ENCODE measurements around the gene RABGAP1L. TPM values are rescaled to one million over a fixed set of nuclear protein-coding genes. Genes with fewer than 3 reads are reported as not detected.

Gene RABGAP1L
- total RNA-seq, 2 experiments from 2014 or later, result 38.2 to 44.2 TPM

GRCh38 chr1:174967845-174968705 is 808.8 kb downstream of the RABGAP1L start:
- POLR2A ChIA-PET, result interaction anchor here (1.0 to 7.5 kb wide), 3 partner anchors 17 to 168 kb away, joined by 3 to 69 read pairs (median 4); partner anchors contain the start of gene CACYBP
- CTCF ChIA-PET, result interaction anchor here (1.0 to 12.6 kb wide), 4 partner anchors 14 to 62 kb away, joined by 4 to 146 read pairs (median 8); no protein-coding TSS in a partner anchor
- ATAC-seq, result no peak
- no peaks in the 10 kb centered on the region for H3K9me3 Mint-ChIP-seq (ENCODE audit: insufficient read depth)
- peak overlapping the region; percentile 53 for H3K4me3 Mint-ChIP-seq
- no peaks in the 10 kb centered on the region for H3K27me3 Mint-ChIP-seq (ENCODE audit: low read depth)
- no peak for DNase-seq
- H3K27ac Mint-ChIP-seq, result peak overlapping the region; percentile 80
- peaks cover 17% of the 10 kb centered on the region for H3K36me3 Mint-ChIP-seq (ENCODE audit: low read depth)
- peaks cover 84% of the 10 kb centered on the region for H3K4me1 Mint-ChIP-seq (ENCODE audit: low read depth)

DNA sequence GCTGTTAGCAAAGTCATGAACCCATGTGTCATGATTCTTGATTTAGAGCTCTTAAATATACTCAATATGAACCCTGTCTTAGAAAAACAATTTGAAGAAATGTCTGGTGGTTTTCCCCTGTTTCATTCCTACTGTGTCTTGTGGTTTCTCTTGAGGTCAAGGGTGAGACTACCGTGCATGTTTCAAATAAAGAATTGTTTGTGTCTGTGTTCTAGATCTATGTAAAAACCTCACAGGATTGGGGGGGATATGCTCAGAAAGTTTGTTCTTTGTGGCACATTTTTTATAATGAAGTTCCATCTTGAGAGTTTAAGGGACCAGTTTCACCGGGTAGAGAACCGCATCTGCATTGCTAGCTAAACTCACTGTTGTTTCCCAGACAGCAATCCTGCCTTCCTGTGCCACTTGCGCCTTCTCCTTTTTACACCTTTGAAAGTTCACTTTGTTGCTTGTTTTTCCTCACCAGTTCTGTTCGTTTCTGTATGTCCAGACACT is 809.5 kb downstream of the RABGAP1L start:
- Mint-ChIP-seq H3K36me3 (ENCODE audit: low read depth) (peaks cover 17% of the 10 kb centered on the region), H3K4me1 (ENCODE audit: low read depth) (peaks cover 77% of the 10 kb centered on the region), H3K4me3 (peak overlapping the region; percentile 53), H3K27me3 (ENCODE audit: low read depth) (no peaks in the 10 kb centered on the region), H3K27ac (peak overlapping the region; percentile 80), H3K9me3 (ENCODE audit: insufficient read depth) (no peaks in the 10 kb centered on the region)
- POLR2A ChIA-PET, result interaction anchor here (1.0 to 7.5 kb wide), 3 partner anchors 17 to 169 kb away, joined by 3 to 69 read pairs (median 4); partner anchors contain the start of gene CACYBP
- DNase-seq (peak; percentile 58), ATAC-seq (peak; percentile 53)
- CTCF ChIA-PET, result interaction anchor here (1.0 to 12.6 kb wide), 4 partner anchors 14 to 61 kb away, joined by 4 to 146 read pairs (median 8); no protein-coding TSS in a partner anchor

DNA sequence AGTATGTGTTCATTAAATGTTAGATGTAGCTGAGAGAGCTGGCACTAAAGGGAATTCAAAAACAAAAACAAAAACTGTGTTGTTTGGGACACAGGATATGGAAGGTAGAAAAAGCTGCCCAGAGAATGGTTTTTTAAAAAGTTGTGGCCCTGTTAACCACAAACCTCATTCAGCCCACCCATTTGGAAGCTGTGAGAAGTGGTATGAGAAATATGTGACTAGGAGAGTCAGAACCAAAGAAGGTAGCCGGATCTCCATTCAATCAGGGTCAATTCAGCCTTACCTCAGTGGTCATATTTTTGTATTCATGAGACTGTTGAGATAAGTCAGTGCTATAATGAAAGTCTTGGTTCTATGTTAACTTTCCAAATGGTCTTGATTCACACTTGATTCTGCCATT is 810.7 kb downstream of the RABGAP1L start:
- DNase-seq, result peak; percentile 55
- peaks cover 68% of the 10 kb centered on the region for H3K4me1 Mint-ChIP-seq (ENCODE audit: low read depth)
- no peaks in the 10 kb centered on the region for H3K27me3 Mint-ChIP-seq (ENCODE audit: low read depth)
- ChIA-PET CTCF (interaction anchor here (1.0 to 12.6 kb wide), 5 partner anchors 12 to 170 kb away, joined by 3 to 146 read pairs (median 8); no protein-coding TSS in a partner anchor), POLR2A (interaction anchor here (0.6 to 7.5 kb wide), 7 partner anchors 10 to 518 kb away, joined by 3 to 69 read pairs (median 3); partner anchors contain the start of genes CACYBP and MRPS14)
- ATAC-seq, result peak; percentile 17
- H3K4me3 Mint-ChIP-seq, result peak overlapping the region; percentile 53
- peaks cover 17% of the 10 kb centered on the region for H3K36me3 Mint-ChIP-seq (ENCODE audit: low read depth)
- peak overlapping the region; percentile 80 for H3K27ac Mint-ChIP-seq
- H3K9me3 Mint-ChIP-seq (ENCODE audit: insufficient read depth), result no peaks in the 10 kb centered on the region

GRCh38 chr1:174971466-174971865 is 812.1 kb downstream of the RABGAP1L start:
- H3K9me3 Mint-ChIP-seq (ENCODE audit: insufficient read depth), result no peaks in the 10 kb centered on the region
- no peaks in the 10 kb centered on the region for H3K27me3 Mint-ChIP-seq (ENCODE audit: low read depth)
- ATAC-seq (no peak), DNase-seq (no peak)
- peaks cover 30% of the 10 kb centered on the region for H3K36me3 Mint-ChIP-seq (ENCODE audit: low read depth)
- CTCF ChIA-PET, result interaction anchor here (0.9 to 12.6 kb wide), 3 partner anchors 11 to 27 kb away, joined by 3 to 146 read pairs (median 8); no protein-coding TSS in a partner anchor
- POLR2A ChIA-PET, result interaction anchor here (1.6 to 7.5 kb wide), 2 partner anchors 27 to 172 kb away, joined by 7 to 69 read pairs; partner anchors contain the start of gene CACYBP
- H3K27ac Mint-ChIP-seq, result peak overlapping the region; percentile 52
- peaks cover 57% of the 10 kb centered on the region for H3K4me1 Mint-ChIP-seq (ENCODE audit: low read depth)
- H3K4me3 Mint-ChIP-seq, result no peak overlapping the region

DNA sequence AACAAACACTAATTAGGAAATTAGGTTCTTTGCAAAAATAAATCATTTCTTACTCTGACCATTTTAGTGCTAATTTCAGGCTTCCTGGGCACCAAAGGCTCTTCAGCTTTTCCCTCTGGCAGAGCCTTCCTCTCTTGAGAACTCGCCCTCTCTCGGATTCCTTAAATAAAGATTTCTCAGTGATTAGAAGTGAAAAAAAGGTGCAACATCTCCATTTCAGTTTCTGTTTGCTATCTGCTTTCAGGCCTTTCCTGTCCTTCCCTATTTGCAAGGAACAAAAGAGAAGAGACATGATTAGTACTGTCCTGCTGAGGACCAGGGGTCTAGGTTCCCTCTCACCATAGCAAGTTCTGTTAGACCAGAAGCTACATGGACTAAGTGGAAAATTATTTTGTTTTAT is 812.6 kb downstream of the RABGAP1L start:
- peaks cover 33% of the 10 kb centered on the region for H3K36me3 Mint-ChIP-seq (ENCODE audit: low read depth)
- H3K4me1 Mint-ChIP-seq (ENCODE audit: low read depth), result peaks cover 59% of the 10 kb centered on the region
- H3K27ac Mint-ChIP-seq, result no peak overlapping the region
- ATAC-seq (no peak), DNase-seq (no peak)
- H3K9me3 Mint-ChIP-seq (ENCODE audit: insufficient read depth), result no peaks in the 10 kb centered on the region
- no peak overlapping the region for H3K4me3 Mint-ChIP-seq
- H3K27me3 Mint-ChIP-seq (ENCODE audit: low read depth), result no peaks in the 10 kb centered on the region
- ChIA-PET POLR2A (interaction anchor here (7.5 kb wide), 1 partner anchor 27 kb away, joined by 69 read pairs; the partner anchor contains the start of gene CACYBP), CTCF (interaction anchor here (0.9 to 12.6 kb wide), 3 partner anchors 11 to 27 kb away, joined by 3 to 146 read pairs (median 8); no protein-coding TSS in a partner anchor)

DNA sequence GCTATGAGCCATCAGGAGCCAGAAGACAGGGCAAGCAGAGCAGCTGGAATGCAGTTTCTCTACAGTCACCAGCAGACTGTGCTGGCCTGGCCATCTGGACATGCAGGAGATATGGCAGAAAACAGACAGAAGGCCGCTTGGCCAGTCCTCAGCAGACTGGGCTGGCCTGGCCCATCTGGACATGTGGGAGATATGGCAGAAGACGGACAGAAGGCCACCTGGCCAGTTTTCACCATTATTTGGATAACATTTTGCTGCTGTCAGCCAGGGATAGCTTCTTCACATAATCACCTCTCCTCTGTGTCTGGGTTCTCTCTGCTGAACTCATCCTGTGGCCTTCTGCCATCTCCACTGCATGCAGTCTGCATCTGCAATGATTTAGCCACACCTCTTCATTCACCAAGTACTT is 815.4 kb downstream of the RABGAP1L start:
- Mint-ChIP-seq H3K27me3 (ENCODE audit: low read depth) (no peaks in the 10 kb centered on the region), H3K27ac (no peak overlapping the region)

DNA sequence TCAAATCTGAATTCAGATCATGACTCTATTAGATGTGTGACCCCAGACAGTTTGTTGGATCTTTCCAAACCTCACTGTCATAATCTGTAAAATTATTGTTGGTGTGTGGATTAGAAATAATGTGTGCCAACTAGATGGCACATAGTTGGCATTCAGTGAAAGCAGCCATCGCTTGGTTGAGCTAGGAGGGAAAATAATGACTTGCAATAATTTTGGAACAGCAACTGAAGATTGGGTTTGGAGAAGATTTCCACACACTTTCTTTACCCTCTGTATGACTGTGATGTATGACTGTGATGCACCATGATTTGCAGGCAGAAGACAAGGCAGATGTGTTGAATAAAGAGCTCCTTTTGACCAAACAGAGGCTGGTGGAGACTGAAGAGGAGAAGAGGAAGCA is 816.4 kb downstream of the RABGAP1L start:
- Mint-ChIP-seq H3K9me3 (ENCODE audit: insufficient read depth) (no peaks in the 10 kb centered on the region), H3K4me3 (no peak overlapping the region), H3K36me3 (ENCODE audit: low read depth) (peaks cover 40% of the 10 kb centered on the region), H3K4me1 (ENCODE audit: low read depth) (peaks cover 25% of the 10 kb centered on the region), H3K27me3 (ENCODE audit: low read depth) (no peaks in the 10 kb centered on the region), H3K27ac (no peak overlapping the region)
- no peak for DNase-seq
- POLR2A ChIA-PET, result interaction anchor here (1.1 kb wide), 1 partner anchor 23 kb away, joined by 3 read pairs; no protein-coding TSS in a partner anchor
- ATAC-seq, result no peak
- CTCF ChIA-PET, result interaction anchor here (1.7 kb wide), 1 partner anchor 23 kb away, joined by 6 read pairs; the partner anchor contains the start of gene CACYBP

More for the DNA sequence above, 815.4 kb downstream of the RABGAP1L start:
- DNase-seq (no peak), ATAC-seq (no peak)
- ChIA-PET CTCF (interaction anchor here (1.8 kb wide), 1 partner anchor 8 kb away, joined by 9 read pairs; no protein-coding TSS in a partner anchor), POLR2A (interaction anchor here (0.5 to 0.8 kb wide), 2 partner anchors 11 to 175 kb away, joined by 3 to 4 read pairs; no protein-coding TSS in a partner anchor)
- H3K9me3 Mint-ChIP-seq (ENCODE audit: insufficient read depth), result no peaks in the 10 kb centered on the region
- H3K36me3 Mint-ChIP-seq (ENCODE audit: low read depth), result peaks cover 40% of the 10 kb centered on the region
- H3K4me1 Mint-ChIP-seq (ENCODE audit: low read depth), result peaks cover 35% of the 10 kb centered on the region
- H3K4me3 Mint-ChIP-seq, result no peak overlapping the region

GRCh38 chr1:174976436-174977108 is 817.3 kb downstream of the RABGAP1L start:
- Mint-ChIP-seq H3K27ac (no peak overlapping the region), H3K36me3 (ENCODE audit: low read depth) (peaks cover 41% of the 10 kb centered on the region), H3K27me3 (ENCODE audit: low read depth) (no peaks in the 10 kb centered on the region), H3K9me3 (ENCODE audit: insufficient read depth) (no peaks in the 10 kb centered on the region), H3K4me1 (ENCODE audit: low read depth) (peaks cover 22% of the 10 kb centered on the region), H3K4me3 (no peak overlapping the region)
- ChIA-PET POLR2A (interaction anchor here (0.9 to 1.1 kb wide), 2 partner anchors 13 to 22 kb away, joined by 3 read pairs; no protein-coding TSS in a partner anchor), CTCF (interaction anchor here (1.7 to 2.4 kb wide), 2 partner anchors 9 to 23 kb away, joined by 5 to 6 read pairs; partner anchors contain the start of gene CACYBP)
- no peak for ATAC-seq
- DNase-seq, result no peak

DNA sequence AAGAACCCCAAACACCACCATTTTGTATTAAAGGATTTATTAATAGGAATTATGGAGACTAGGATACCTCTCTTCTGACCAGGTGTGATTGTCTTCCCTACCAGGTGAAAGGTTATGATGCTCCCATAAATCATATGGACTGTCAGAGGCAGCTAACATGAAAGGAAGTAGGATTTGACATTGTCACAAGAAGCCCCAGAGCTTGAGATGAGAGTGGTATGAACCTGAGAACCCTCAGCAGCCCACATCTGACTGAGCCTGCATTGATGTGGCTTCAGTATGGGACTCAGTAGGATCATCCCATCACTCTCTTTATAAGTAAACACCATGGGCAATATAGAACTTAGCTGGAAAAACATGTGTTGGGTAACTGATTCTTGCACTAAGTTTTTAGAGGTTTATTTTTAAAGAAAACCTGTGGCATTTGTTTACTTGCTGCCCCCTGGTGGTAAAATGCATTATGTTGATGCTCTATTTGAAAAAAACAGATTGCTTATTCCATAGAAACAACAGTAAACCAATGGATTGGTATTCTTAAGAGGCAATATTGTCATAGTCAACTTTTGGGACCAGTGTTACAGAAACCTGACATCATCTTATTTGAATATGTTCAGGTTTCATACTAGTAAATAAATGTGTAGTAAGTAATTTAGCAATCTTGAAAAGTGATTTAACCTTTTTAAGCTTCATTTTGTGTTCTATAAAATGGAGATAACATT is 823.8 kb downstream of the RABGAP1L start:
- ChIA-PET POLR2A (interaction anchor here (5.2 kb wide), 1 partner anchor 15 kb away, joined by 30 read pairs; the partner anchor contains the start of gene CACYBP), CTCF (interaction anchor here (0.7 to 10.7 kb wide), 20 partner anchors 9 to 212 kb away, joined by 3 to 146 read pairs (median 4); partner anchors contain the start of gene CACYBP)
- ATAC-seq, result no peak
- no peak overlapping the region for H3K4me3 Mint-ChIP-seq
- H3K27ac Mint-ChIP-seq, result no peak overlapping the region
- H3K9me3 Mint-ChIP-seq (ENCODE audit: insufficient read depth), result no peaks in the 10 kb centered on the region
- H3K36me3 Mint-ChIP-seq (ENCODE audit: low read depth), result peaks cover 35% of the 10 kb centered on the region
- peak; percentile 66 for DNase-seq
- H3K4me1 Mint-ChIP-seq (ENCODE audit: low read depth), result peaks cover 16% of the 10 kb centered on the region
- H3K27me3 Mint-ChIP-seq (ENCODE audit: low read depth), result no peaks in the 10 kb centered on the region

DNA sequence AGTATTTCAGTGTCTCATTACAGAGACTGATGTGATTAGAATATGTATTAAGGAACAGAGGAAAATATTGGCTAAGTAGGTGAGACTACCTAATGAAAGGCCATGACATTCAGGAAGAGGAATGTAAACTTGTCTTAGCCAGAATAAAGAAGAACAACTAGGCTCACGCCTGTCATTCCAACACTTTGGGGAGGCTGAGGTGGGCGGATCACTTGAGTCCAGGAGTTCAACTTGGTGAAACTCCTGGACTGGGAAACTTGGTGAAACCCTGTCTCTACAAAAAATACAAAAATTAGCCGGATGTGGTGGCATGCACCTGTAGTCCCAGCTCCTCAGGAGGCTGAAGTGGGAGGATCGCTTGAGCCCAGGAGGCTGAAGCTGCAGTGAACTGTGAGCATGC is 825.6 kb downstream of the RABGAP1L start:
- H3K9me3 Mint-ChIP-seq (ENCODE audit: insufficient read depth), result no peaks in the 10 kb centered on the region
- H3K27ac Mint-ChIP-seq, result no peak overlapping the region
- no peaks in the 10 kb centered on the region for H3K27me3 Mint-ChIP-seq (ENCODE audit: low read depth)
- ATAC-seq (no peak), DNase-seq (no peak)
- peaks cover 40% of the 10 kb centered on the region for H3K36me3 Mint-ChIP-seq (ENCODE audit: low read depth)
- peaks cover 32% of the 10 kb centered on the region for H3K4me1 Mint-ChIP-seq (ENCODE audit: low read depth)
- POLR2A ChIA-PET, result interaction anchor here (0.9 to 5.2 kb wide), 2 partner anchors 13 to 16 kb away, joined by 3 to 30 read pairs; partner anchors contain the start of gene CACYBP
- H3K4me3 Mint-ChIP-seq, result no peak overlapping the region
- CTCF ChIA-PET, result interaction anchor here (0.8 to 10.7 kb wide), 8 partner anchors 7 to 216 kb away, joined by 3 to 146 read pairs (median 4); partner anchors contain the start of gene CACYBP

Measured in activated CD8-positive, alpha-beta T cell treated with anti-CD3 and anti-CD28 coated beads, Interleukin-2, amount 10 ng/mL, durations not matched to agents 7 days and 5 days (primary cell).